H1 (cell line): ENCODE measurements around the gene STK39. TPM values are rescaled to one million over a fixed set of nuclear protein-coding genes. Genes with fewer than 3 reads are reported as not detected.

Source experiments
- NANOG ChIP-seq: IDR thresholded peaks from 2 replicates; pipeline ENCODE4 v1.6.1; 2011; ENCODE audit warnings: low read length, low read depth, mild to moderate bottlenecking, inconsistent platforms; ENCODE audit not compliant: insufficient read depth, poor library complexity, severe bottlenecking
- PHF8 ChIP-seq: fragments of 200-600 bp; sonication (generic); conservative IDR thresholded peaks from 2 replicates; pipeline ENCODE4 v1.7.1; 2012; ENCODE audit warnings: low read depth, mild to moderate bottlenecking, inconsistent platforms, low read length, moderate library complexity
- RFX5 ChIP-seq: IDR thresholded peaks from 2 replicates; pipeline ENCODE4 v1.6.1; 2011; ENCODE audit warnings: low read depth, low read length, improper control_type of control experiment, borderline replicate concordance
- ZNF274 ChIP-seq: IDR thresholded peaks from 2 replicates; pipeline ENCODE4 v1.7.0; 2012; ENCODE audit warnings: low read length, borderline replicate concordance; ENCODE audit errors: extremely low read depth
- polyA plus RNA-seq, 7 experiments: library from polyadenylated mRNA; depleted of rRNA in 3 of 7; stranded (reverse) in 5 of 7; unstranded in 2 of 7; fragments of >200 nt in 5 of 7; fragments of 200-250 nt in 2 of 7; gene quantifications; 1 replicate in 5 of 7; 2 replicates in 1 of 7; 4 replicates in 1 of 7; pipeline versions ENCODE4 v1.2.1 to v1.2.3, GENCODE V29; 2011 to 2013; ENCODE audit warnings: missing spikeins in 2 of 7, mixed read lengths in 2 of 7
- total RNA-seq: library from RNA; stranded (reverse); fragmentation: NEBNext Ultra II Directional; extraction: Animal tissue kit (Norgen Biotek cat#: 25700); gene quantifications from 2 replicates; pipeline ENCODE4 v1.2.1, GENCODE V29; 2021

The STK39 gene
- total and polyA plus RNA-seq, 2 of the 8 experiments (the other 6 are each of a cell fraction or from before 2014, with no cell fraction given): 13.7 to 23.8 TPM

DNA sequence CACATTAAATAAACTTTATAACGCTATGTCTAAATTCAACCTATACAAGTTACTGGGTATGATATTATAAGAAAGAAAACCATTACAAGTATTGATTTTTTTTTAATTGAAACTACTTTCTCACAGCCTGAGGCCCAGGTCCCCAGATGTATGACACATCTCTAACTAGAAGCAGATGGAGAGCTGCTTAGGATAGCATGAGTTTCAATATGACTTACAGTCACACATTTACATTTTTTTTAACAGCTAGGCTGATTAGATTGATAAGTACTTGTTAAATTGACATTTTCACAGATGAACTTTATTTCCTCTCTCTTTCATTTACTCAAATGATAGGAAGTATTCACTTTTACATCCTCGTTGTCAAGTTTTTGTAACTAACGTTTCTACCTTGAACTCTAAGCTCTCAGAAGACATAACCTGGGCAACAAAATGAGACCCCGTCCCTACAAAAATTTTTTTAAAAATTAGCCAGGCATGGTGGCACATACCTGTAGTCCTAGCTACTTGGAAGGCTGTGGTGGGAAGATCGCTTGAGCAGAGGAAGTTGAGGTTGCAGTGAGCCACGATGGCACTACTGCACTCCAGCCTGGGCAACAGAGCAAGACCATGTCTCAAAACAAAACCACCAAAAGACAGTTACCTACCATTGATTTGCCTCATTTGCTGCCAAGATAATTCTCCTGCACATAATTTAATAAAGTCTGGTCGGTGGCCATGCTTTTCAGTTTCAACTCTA lies 52.4 kb downstream of the STK39 start (continued):
- TF ChIP-seq NANOG: no peak
- no peak for TF ChIP-seq ZNF274
- no peak for TF ChIP-seq PHF8
- TF ChIP-seq RFX5: no peak
